Suprapubic skin (tissue), 4 donors: ENCODE data around the gene MUCL3.

Experiments used
- CTCF ChIP-seq, 2 donors: fragments of 200-600 bp in 1 of 2; fragments of 450-650 bp in 1 of 2; sonication (generic) in 1 of 2; IDR thresholded peaks; one replicate each; pipeline ENCODE4 v1.5.1; 2016 to 2019; ENCODE audit warnings: antibody characterized with exemption in 2 of 2, mild to moderate bottlenecking in 1 of 2, moderate library complexity in 1 of 2
- EP300 ChIP-seq: sonication (generic); formaldehyde crosslinking; IDR thresholded peaks from one replicate; pipeline ENCODE4 v1.6.1; 2017; ENCODE audit warnings: antibody characterized with exemption
- POLR2A ChIP-seq, 2 donors: fragments of 450-650 bp; IDR thresholded peaks; one replicate each; pipeline ENCODE4 v1.6.1; 2017; ENCODE audit warnings: antibody characterized with exemption in 2 of 2, mild to moderate bottlenecking in 2 of 2, moderate library complexity in 2 of 2
- POLR2AphosphoS5 ChIP-seq, 3 donors: sonication (generic); formaldehyde crosslinking; IDR thresholded peaks; one replicate each; pipeline ENCODE4 v1.6.1; 2017; ENCODE audit warnings: antibody characterized with exemption in 3 of 3

- TF ChIP-seq CTCF (IDR thresholded peaks at IDR 0.05) (no peak), POLR2A (IDR thresholded peaks at IDR 0.05) (no peak), EP300 (no peak), POLR2AphosphoS5 (IDR thresholded peaks at IDR 0.05) (no peak)
These were observed 61.7 kb downstream of the MUCL3 start for GRCh38 chr6:31002471-31002870.
